ENCODE data around the gene NOL3. TPM values are rescaled to one million over a fixed set of nuclear protein-coding genes. Genes with fewer than 3 reads are reported as not detected.

Gene NOL3
- total and polyA plus RNA-seq, 2 of the 4 experiments (the other 2 are of a cell fraction) = 6.1 to 17.2 TPM

DNA sequence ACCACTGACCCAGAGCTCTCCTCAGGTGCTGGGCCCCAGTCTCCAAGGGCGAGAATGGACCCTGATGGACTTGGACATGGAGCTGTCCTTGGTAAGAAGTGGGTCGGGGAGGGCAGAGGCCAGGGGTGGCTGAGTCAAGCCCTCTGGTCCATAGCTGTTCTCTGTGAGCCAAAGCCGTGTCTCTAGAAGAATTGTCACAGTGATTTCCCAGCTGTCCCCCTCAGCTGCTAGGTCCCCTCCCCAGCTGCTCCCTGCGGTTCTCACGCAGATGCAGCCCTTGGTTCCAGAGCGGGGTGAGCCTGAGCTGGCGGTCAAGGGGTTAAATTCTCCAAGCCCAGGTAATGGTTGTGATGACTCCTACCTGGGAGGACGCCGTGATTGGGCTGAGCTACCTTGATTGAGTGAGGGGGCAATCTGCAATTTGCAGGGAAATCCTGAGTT lies 1.3 kb upstream of the NOL3 start:
- no peaks in the 10 kb centered on the region for H4K20me1 ChIP-seq (ENCODE audit: insufficient read depth, low read length)
- no peak overlapping the region for H3K4me2 ChIP-seq (ENCODE audit: low read depth, low read length)
- TF ChIP-seq CTCF (conservative IDR thresholded peaks at IDR 0.05; ENCODE audit: low read depth, low read length) (no peak), MAFK (IDR thresholded peaks at IDR 0.05; ENCODE audit: low read depth, low read length) (no peak), RCOR1 (IDR thresholded peaks at IDR 0.05; ENCODE audit: insufficient replicate concordance, low read length) (no peak)
- POLR2A ChIA-PET (ENCODE audit: unreplicated experiment) = interaction anchor here (0.6 kb wide), 1 partner anchor 232 kb away, joined by 3 read pairs; no protein-coding TSS in a partner anchor
- peak overlapping the region; percentile 21; the same call in 1 of the 2 replicates for H3K23ac ChIP-seq (ENCODE audit: low read depth, low read length)
- H2AK9ac ChIP-seq (replicated peaks; ENCODE audit: low read depth, low read length, poor library complexity) = no peak overlapping the region
- peak overlapping the region; percentile 98 for H2AFZ ChIP-seq (replicated peaks; ENCODE audit: low read length, poor library complexity)
- ATAC-seq (ENCODE audit: low read depth) (no peak), DNase-seq (no peak)
- H3K27me3 ChIP-seq (ENCODE audit: control insufficient read depth, insufficient read depth, low read length) = peaks cover 17% of the 10 kb centered on the region; the same call in 1 of the 2 replicates
- H3K14ac ChIP-seq (replicated peaks; ENCODE audit: low read depth, low read length) = no peak overlapping the region
- 24% methylated on average over 3 of the region's 9 CpGs; no CpG with 5 or more reads in 1 of the 2 experiments for WGBS, 2 experiments (ENCODE audit: extremely low coverage in 2 of 2, insufficient read length in 1 of 2)
- peaks cover 9 to 31% of the 10 kb centered on the region in 2 experiments; a peak in 3 of 4 replicates for H3K79me1 ChIP-seq (ENCODE audit: low read depth in 1 of 2, low read length in 2 of 2)
- in situ Hi-C loops (cut with MboI; ENCODE audit: low sequenced_read_pairs) = no loop called here
- H4K5ac ChIP-seq (ENCODE audit: low read depth, low read length) = peak overlapping the region; percentile 67
- no peaks in the 10 kb centered on the region for H3K9me3 ChIP-seq (ENCODE audit: control insufficient read depth, insufficient read depth, low read length)
- H3K4ac ChIP-seq (ENCODE audit: low read depth, low read length) = peak overlapping the region; percentile 67
- CTCF ChIA-PET = interaction anchor here (1.1 to 1.3 kb wide), 2 partner anchors 14 to 17 kb away, joined by 4 to 5 read pairs; no protein-coding TSS in a partner anchor
- no peak overlapping the region for H3K56ac ChIP-seq (ENCODE audit: extremely low read depth, insufficient read depth, low read length)
- peak overlapping the region; percentile 24; the same call in 1 of the 2 replicates for H4K91ac ChIP-seq (ENCODE audit: insufficient read depth, low read depth, low read length)
- intact Hi-C loops (cut with micrococcal nuclease) = no loop called here
- H2BK5ac ChIP-seq (ENCODE audit: low read depth, low read length, poor library complexity, severe bottlenecking) = no peak overlapping the region
- H2BK15ac ChIP-seq (ENCODE audit: low read depth, low read length) = peak overlapping the region; percentile 21; the same call in 2 of the 3 replicates
- no peak overlapping the region for H2BK20ac ChIP-seq (ENCODE audit: low read depth, low read length)
- H3K4me3 ChIP-seq (ENCODE audit: insufficient read depth, low read depth, low read length) = no peak overlapping the region
- H3K27ac ChIP-seq (ENCODE audit: insufficient read depth, low read length) = no peak overlapping the region; the same call in 1 of the 2 replicates
- peak overlapping the region; percentile 66 for H2AK5ac ChIP-seq (ENCODE audit: low read depth, low read length)
- no peak overlapping the region for H3K9ac ChIP-seq (ENCODE audit: low read depth, low read length)
- H3K36me3 ChIP-seq (ENCODE audit: control insufficient read depth, insufficient read depth, low read length) = no peaks in the 10 kb centered on the region
- dilution Hi-C loops (cut with HindIII; ENCODE audit: low sequenced_read_pairs, unreplicated experiment) = no loop called here
- peaks cover 31% of the 10 kb centered on the region for H3K4me1 ChIP-seq (ENCODE audit: control insufficient read depth, insufficient read depth, low read length)
- peak overlapping the region; percentile 15; the same call in 1 of the 2 replicates for H2BK120ac ChIP-seq (ENCODE audit: low read depth, low read length)
- peak overlapping the region; percentile 1; the same call in 1 of the 2 replicates for H3K18ac ChIP-seq (ENCODE audit: low read depth, low read length)
- no TSS peak for BruUV-seq (replicated peaks)
- peaks cover 20% of the 10 kb centered on the region for H3K9me1 ChIP-seq (ENCODE audit: insufficient read depth, low read length)
- peak overlapping the region in 1 of 2 experiments; percentile 95; a peak in 2 of 4 replicates for H4K8ac ChIP-seq (ENCODE audit: low read depth in 2 of 2, low read length in 2 of 2)
